OCI-LY1 (cell line): Measurements from ENCODE around the gene TCAF2.
"Not testable (repeated sequence)": the region's sequence is repeated elsewhere in the genome, so short reads cannot be mapped to it uniquely, and the experiment has no call there.

ENCODE experiments used
- EZH2 ChIP-seq: fragments of 200-600 bp; sonication (generic), shearing (Covaris generic); IDR thresholded peaks from 2 replicates; pipeline ENCODE4 v1.8.0; 2017; ENCODE audit warnings: borderline replicate concordance, mixed run types, mild to moderate bottlenecking, antibody characterized with exemption, low read length, moderate library complexity, mixed read lengths
- TF ChIP-seq, protein P1 (sequence below): fragments of 200-600 bp; sonication (generic), shearing (Covaris generic); IDR thresholded peaks from 2 replicates; pipeline ENCODE4 v1.5.1; 2017; ENCODE audit warnings: mild to moderate bottlenecking, antibody characterized with exemption, low read length, moderate library complexity, mixed read lengths

DNA sequence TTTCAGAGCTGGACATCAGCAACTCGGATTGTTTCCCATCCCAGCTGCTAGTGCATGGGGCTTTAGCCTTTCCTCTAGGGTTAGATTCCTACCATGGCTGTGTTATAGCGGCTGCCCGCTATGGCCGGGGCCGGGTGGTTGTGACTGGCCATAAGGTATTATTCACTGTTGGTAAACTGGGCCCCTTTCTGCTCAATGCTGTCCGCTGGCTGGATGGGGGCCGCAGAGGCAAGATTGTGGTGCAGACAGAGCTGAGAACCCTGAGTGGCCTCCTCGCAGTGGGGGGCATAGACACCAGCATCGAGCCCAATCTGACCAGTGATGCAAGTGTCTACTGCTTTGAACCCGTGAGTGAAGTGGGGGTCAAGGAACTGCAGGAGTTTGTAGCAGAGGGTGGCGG is 22.7 kb upstream of the TCAF2 start:
- TF ChIP-seq, protein P1, sequence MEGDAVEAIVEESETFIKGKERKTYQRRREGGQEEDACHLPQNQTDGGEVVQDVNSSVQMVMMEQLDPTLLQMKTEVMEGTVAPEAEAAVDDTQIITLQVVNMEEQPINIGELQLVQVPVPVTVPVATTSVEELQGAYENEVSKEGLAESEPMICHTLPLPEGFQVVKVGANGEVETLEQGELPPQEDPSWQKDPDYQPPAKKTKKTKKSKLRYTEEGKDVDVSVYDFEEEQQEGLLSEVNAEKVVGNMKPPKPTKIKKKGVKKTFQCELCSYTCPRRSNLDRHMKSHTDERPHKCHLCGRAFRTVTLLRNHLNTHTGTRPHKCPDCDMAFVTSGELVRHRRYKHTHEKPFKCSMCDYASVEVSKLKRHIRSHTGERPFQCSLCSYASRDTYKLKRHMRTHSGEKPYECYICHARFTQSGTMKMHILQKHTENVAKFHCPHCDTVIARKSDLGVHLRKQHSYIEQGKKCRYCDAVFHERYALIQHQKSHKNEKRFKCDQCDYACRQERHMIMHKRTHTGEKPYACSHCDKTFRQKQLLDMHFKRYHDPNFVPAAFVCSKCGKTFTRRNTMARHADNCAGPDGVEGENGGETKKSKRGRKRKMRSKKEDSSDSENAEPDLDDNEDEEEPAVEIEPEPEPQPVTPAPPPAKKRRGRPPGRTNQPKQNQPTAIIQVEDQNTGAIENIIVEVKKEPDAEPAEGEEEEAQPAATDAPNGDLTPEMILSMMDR: not testable (repeated sequence)
- TF ChIP-seq EZH2: not testable (repeated sequence)
